Measurements from ENCODE around the gene PXMP2.
"Not testable (repeated sequence)": the region's sequence is repeated elsewhere in the genome, so short reads cannot be mapped to it uniquely, and the experiment has no call there.

Gene PXMP2

DNA sequence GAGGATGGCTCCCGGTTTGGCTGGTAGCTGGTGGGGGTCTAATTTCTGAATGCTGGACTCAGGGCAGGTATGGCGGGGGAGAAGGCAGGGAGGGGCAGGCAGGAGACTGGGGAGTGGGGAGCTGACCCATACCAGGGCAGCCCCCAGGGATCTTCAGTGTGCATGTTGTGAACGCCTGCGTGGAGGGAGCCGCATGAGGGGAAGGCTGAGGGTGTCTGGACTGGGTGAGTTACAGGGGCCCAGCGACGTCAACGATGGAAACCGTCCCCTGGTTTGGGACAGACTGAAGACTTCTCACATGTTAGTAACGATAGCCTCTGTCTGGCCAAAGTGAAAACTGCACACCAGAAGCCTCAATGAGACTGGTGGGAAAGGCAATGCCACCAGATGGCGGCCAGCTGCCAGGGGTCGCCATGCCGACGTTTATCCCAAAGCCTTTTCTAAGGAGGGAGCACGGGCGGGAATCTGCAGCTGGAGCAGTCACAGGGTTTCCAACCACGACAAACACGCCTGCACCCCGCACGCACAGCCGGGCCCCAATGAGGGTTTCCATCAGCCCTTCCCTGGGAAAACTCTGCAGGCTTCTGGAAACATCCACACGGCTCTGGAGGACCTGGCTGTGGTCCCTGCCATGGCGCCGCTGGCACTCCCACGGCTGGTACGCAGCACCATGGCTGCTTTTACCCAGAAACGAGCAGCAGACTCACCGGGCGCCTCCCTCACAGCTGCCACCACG lies 37.3 kb downstream of the PXMP2 start:
- DNase-seq: no peak

DNA sequence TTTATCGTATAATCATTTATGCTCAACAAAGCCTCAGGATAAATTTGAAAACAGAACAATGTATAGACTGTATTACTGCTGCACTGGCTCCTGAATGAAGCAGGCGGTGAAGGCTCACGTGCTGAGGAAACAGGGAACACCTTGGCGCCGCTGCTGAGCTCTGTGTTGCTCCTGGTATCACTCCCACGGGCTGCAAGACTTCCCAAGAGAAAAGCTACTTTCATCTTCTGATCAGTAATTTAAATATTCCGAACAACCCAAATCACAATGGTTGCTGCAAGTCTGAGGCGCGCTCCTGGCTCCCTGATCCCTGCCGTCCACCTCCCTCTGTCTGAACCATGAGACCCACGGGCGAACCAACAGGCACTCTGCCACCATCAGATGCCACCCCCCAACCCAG lies 39.0 kb downstream of the PXMP2 start:
- no peak for DNase-seq

DNA sequence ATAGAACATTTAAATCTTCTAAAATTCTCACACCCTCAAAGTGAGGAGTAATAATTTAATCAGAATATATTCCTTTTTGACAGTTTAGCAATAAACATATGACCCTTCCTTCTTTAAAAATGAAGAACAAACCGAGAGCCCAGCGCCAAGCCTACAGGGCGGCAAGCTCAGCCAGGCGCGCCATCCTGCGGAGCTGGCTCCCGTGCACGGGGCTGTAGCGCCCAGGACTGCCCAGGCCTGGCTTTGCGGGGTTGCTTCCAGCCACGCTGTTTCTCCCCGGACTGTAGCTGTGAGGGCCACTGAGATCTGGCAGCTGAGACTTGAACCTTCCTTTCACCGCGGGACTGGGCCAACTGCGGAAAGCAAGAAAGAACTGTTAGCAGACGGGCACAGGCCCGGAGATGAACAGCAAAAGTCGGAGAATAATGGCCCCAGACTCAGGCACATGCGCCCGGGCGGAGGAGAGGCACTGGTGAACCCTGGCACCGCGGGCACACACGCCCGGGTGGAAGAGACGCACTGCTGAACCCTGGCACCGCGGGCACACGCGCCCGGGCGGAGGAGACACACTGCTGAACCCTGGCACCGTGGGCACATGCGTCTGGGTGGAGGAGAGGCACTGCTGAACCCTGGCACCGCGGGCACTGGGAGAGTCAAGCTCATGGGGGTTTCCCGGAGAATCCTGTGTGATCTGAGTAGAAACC lies 39.9 kb downstream of the PXMP2 start:
- DNase-seq: no peak

DNA sequence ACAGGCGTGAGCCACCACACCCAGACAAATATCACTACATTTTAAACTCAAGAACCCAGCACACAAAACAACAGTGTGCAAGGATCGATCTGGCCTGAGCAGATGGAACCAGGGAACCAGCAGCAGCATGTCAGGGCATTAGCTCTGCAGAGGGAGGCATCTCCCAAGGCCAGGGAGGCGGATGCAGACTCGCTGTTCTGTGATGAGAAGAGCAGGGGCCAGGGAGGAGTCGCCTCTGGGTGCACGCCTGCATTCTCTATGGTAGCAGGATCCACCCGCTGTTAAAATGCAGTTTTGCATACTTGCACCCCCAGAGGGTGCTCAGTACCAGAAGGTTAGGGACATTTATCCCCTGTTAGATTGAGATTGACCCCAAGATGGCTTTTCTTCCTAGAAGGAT lies 41.1 kb downstream of the PXMP2 start:
- DNase-seq: no peak

DNA sequence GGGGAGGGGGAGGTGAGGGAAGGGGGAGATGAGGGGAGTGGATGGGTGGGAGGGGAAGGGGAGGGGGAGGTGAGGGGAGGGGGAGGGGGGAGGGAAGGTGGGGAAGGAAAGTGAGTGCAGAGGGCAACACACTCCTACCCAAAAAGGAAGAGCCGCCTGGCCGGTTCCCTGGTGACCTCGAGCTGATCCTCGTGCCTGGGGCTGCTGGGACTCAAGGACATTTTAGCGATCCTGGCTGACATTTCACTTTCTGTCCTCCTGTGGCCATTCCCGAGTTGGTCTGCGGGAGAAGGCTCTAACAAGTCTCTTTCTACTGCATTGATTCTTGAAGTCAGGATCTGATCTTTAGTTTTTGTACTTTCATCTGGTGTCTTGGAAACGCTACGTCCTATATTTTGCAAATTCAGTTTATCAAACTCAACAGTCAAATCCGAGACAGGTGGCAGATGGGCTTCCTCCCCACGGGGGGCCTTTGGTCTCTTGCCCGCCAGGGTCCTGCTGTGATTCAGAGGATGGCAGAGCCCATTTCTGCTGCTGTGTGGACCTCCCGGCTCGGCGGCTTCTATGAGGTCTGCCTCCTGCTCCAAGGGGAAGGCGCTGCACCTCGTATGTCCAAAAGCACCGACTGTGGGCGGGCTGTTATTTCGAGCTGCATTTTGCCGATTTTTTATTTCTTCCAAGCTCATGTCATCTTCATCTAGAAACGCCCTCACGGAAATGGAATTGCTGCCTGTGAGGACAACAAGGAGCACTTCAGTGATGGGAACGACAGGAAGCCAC lies 42.3 kb downstream of the PXMP2 start:
- DNase-seq: no peak

DNA sequence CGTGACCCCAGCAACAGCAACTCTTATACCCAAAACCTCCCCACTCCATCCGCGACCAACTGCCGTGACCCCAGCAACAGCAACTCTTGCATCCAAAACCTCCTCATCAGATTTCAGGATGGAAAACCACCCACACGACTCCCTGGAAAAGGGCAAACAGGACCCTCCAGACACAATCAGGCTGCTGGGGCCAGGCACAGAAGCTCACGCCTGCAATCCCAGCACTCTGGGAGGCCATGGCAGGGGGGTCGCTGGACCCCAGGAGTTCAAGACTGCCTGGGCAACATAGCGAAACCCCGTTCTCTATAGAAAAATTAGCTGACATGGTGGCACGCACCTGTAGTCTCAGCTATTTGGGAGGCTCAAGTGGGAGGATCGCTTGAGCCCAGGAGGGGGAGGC lies 43.0 kb downstream of the PXMP2 start:
- no peak for DNase-seq

DNA sequence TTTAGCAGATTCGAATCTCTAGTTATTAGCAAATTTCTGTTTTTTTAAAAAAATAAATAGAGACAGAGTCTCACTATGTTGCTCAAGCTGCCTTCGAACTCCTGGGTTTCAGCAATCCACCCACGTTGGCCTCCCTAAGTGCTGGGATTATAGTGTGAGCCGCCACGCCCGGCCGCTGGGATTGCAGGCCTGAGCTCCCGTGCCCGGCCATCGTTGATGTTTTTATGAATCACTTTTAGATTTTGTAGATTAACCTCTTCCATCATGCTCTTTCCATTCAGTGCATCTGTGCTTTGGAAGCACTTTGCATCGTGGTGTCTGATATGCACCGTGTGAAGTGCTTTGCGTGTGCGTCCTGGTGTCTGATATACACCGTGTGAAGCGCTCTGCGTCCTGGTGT lies 44.2 kb downstream of the PXMP2 start:
- no peak for DNase-seq

DNA sequence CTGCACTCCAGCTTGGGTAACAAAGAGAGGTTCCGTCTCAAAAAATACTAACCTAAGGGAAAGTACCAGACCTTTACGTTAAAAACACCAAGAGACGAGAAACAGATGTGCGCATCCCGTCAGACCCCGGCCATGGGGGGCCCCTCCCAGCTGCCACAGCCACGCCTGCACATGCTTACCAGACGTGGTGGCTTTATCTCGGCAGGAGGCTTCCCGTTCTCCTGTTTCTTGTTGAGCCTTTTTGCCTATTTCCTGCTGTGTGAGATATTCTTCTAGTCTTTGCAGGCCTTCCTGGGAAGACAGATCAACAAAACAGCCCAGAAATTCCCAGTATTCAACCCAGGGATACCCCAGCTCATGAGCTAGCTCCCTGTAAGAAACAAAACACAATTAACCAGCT lies 46.8 kb downstream of the PXMP2 start:
- no peak for DNase-seq

DNA sequence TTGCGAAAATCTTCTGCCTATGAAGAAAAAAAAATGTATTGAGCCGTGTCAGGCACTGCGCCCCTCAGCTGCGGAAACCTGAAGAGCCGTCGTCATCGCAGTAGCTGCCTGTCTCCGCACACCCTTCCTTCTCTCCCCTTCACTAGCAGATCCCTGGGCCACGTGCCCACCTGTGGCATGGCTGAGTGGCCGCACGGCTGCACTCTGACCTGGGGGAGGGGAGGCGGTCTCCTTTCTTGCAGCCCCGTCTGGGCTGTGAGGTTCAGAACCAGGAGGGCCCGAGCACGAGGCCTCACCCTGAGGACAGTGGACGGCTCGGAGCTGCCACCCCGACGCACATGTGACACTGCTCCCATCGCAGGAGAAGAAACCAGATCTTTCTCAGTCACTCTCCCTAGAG lies 48.1 kb downstream of the PXMP2 start:
- no peak for DNase-seq

DNA sequence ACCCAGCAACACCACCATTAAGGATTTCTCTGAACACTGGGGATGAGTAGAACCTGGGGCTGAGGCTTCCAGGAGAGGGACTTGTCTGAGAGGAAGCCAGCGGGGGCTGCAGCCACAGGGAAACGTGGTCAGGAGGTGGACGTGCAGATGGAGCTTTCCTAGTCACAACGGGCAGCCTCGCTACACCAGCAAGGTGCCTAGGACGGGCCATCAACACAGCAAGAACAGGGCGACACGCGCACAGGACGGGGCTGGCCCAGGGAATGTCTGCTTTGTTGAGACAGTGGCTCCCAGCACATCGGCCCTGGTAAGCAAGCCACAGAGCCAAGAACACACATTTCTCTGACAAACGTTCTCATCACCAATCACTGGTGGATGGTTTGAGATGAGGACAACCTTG lies 49.0 kb downstream of the PXMP2 start:
- DNase-seq: no peak

DNA sequence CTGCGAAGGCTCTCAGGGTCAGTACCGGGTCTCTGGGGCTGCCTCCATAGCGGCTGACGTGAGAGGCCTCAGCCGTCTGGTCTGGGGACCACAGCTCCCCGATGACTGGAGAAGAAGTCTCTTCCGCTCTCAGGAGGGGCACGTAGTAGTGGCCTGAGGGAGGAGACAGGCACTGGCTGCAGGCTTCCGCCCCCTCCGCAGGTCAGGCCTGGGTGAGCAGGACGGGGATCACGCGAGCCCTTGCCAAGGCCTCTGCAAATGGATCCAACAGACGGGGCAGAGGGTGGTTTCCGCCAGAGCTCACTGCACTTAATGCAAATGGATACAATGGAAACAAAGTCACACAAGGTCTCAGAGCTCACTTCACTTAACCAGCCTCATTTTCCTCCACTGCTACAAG lies 49.5 kb downstream of the PXMP2 start:
- no peak for DNase-seq

DNA sequence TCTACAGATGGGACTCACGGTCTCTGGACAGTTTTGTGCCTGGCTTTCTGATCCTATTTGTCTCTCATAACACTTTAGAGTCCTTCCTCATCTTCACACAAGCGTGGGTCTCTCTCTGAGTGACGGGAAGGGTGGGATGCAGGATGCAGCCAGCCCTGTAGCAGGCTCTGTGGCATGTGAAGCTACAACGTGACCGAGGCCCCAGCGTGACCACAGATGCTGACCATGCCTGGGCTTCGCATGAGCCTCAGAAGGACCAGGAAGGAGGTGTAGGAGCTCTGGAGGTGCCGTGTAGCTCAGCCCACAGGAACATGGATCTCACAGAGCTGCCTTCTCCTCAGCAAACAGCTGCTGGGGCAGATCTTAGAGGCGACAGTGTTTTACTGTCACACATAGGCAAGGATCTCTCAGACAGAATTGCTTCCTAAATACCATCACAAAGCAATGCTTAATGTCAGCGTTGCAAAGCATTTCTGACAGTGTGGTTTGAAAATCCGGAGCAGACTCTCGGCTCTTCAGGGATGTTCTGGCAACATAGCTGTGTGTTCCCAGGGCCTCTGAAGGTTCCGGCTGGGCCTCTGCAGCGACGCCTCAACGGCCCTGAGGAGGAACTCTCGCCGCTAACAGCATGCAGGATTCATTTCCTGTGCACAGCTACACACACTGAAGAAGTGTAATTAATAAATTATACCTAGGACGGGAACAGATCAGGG lies 52.4 kb downstream of the PXMP2 start:
- no peak for DNase-seq

DNA sequence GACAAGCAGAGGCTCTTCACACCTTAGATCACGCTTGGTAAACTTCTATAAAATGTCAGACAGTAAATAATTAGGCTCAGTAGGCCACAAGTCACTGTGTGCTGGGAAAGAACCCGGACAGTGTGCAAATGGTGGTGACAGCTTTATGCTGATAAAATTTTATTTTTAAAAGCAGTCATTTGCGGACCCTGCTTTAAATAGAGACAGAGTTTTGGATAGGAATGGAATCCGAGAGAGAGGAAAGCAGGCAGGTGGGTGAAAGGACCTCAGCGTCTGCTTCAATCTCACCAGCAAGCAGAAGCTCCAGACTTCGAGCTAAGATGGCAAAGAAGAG lies 52.9 kb downstream of the PXMP2 start:
- DNase-seq: no peak

DNA sequence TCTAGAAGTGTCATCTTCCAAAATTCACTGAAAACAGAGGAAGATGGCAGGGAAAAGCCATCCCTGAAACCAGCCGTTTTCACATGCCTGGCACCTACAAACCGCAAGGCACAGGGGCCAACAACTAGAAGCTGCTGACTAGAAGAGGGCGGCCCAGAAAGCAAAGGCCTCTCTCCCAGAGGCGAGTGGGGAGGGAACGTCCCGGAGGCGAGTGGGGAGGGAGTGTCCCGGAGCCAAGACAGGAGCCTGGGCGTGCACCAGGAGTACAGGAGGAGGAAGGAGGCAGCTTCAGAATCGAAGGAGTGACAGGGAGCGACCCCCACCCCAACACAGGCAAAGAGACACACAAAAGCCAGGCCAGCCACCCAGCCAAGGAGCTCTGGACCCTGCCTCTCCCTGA lies 53.3 kb downstream of the PXMP2 start:
- DNase-seq: no peak

DNA sequence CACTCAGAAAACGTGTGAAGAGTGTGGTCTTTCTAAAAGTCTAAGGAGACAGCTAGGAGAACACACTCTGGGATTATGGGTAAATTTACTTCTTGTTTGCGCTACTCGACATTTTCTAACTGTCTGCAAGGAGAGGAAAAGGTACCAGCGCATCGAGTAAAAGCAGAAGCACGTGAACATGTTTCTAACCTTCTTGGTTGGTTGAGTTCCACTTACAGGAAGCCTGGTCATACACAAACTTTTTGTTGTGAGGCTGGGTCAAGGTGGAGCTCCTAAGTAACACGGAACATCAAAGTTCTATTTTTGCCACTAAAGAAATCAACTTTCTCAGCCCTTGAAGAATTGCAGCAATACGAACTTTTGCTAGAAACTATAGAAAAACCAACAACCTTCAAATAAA lies 54.2 kb downstream of the PXMP2 start:
- no peak for DNase-seq

DNA sequence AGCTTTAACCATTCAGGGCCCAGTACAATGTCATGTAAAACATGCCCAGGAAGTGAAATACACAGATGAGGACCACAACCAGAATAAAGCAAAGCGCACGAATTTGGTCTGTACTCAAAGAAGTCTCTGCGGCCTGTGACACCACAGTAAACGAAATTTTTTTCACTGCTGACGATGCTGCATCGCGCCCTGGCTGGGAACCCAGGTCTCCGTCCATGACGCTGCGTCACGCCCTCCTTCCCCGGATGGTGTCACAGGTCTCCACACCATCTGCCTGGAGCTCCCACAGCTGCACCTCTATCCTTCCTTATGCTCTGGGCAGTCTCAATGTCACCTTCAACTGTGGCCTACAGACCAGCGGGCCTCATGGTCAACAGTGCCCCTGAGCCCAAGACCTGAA lies 56.4 kb downstream of the PXMP2 start:
- no peak for DNase-seq

DNA sequence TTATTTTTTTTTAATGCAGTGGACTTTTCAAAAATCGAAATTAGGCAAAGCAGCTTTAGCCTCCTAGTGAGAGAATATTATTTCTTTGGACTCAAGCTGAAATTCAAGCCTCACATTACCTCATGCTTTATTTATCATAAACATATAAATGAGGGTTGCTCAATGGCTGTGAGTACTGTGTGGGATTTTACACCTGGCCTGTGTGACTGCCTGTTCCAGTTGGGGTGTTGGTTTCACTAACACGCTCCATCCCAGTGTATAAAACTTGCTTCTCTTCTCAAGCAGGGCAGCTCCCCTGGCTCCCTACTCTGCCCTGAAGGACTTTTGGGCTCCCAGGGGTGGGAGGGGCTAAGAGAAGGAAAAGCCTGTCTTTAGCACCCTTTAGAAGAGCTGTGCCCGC lies 59.2 kb downstream of the PXMP2 start:
- DNase-seq: no peak

DNA sequence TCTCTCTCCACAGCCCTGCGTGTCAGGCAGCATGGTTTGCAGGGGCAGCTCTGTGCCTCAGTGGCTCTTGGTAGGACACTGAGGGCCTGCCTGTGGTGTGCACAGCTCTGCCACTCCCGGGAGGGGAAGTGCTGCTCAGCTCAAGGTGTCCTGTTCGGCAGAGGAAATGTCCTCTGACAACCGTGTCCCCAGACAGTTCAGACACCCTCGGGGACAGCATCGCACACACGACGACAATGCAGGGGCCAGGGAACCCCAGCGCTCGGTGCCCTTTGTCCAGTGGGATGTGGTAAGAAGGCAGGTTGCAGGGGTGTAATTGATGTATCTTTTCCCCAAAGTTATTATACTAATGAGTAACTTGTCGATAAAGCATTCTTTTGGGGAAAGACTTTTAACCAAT lies 60.0 kb downstream of the PXMP2 start:
- no peak for DNase-seq

DNA sequence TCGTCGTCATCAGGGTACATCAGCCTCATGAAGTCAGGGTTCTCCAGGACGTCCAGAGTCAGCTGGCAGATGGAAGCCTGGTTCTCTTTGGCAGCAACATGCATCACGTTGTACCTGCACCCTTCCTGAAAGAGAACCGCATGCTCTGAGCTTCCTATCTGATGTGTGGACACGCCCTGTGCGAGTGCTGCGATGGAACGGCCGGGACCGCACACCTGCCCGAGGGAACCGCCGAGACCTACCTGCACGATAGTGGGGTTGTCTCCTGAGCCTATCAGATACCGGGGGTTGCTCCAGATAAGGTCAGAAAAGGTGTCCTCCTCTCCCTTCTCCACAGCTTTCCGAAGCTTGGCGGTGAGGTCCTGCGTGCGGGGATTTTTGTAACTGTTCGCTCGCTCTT lies 60.5 kb downstream of the PXMP2 start:
- no peak for DNase-seq

DNA sequence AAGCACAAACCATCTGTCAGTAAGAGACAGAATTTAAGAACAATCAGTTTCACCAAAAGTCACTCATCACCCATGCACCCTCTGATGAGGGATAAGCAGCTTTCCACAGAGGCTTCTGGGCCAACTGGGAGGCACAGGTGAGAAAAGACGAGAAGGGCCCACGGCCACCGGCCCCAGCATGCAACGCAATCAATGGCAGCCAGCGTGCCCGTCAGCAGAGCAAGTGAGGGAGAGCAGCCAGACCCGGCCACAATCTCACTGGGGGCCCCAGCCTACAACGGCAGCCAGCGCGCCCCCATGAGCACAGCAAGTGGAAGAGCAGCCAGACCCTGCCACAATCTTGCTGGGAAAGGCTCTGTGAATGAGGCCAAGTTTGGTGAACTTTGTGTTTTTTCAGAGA lies 60.9 kb downstream of the PXMP2 start:
- no peak for DNase-seq

DNA sequence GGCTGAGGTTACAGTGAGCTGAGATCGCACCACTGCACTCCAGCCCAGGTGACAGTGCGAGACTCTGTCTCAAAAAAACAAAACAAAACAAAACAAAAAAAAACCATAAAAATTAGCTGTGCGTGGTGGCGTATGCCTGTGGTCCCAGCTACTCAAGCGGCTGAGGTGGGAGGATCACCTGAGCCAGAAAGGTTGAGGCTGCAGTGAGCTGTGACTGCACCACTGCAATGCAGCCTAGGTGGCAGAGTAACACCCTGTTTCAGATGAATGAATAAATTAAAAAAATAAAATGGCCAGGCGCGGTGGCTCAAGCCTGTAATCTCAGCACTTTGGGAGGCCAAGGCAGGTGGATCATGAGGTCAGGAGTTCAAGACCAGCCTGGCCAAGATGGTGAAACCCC lies 66.3 kb downstream of the PXMP2 start:
- not testable (repeated sequence) for DNase-seq

DNA sequence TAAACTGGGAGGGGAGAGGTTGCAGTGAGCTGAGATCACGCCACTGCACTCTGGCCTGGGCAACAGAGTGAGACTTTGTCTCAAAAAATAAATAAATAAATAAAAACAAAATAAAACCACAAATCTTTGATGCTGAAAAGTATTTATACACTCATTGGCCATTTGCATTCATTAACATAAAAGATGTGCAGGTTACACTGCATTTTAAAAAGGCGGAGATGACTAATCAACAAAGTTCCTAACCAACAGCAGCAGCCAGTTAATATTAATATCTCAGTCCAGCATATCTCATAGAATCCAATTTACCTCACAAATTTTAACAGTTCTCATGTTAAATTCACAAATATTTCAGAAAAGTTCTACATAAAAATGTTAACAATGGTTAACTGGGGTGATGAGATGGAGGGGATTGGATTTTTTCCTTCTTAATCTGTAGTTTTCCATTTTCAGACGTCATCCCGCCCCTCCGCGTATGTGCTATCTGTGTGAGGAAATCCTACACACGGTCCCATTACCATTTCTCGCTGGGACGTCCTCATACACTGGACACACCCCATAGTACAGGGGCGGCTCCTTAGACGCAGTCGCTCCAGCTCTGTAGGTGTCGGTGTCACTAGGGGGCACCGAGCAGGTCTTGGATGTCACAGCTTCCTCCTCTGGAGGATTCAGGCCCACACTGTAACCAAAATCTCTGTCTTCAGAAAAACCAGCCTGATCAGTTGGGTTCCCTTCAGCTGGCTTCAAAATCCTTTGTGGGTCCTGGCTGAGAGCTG lies 67.0 kb downstream of the PXMP2 start:
- DNase-seq: no peak

All from T-helper 9 cell (primary cell).